Rectal smooth muscle tissue (tissue), 1 donor: ENCODE measurements around the gene HOXA5.

Experiments
- H3K27ac ChIP-seq: one replicate; pipeline ENCODE4 v1.7.0; 2013; ENCODE audit warnings: low read depth, low read length, inconsistent platforms
- H3K27me3 ChIP-seq: one replicate; pipeline ENCODE4 v1.7.0; 2013; ENCODE audit warnings: low read length; ENCODE audit not compliant: control insufficient read depth, insufficient read depth
- H3K36me3 ChIP-seq: one replicate; pipeline ENCODE4 v1.7.0; 2013; ENCODE audit warnings: low read length; ENCODE audit not compliant: control insufficient read depth, insufficient read depth
- H3K4me1 ChIP-seq: one replicate; pipeline ENCODE4 v1.7.0; 2013; ENCODE audit warnings: low read length; ENCODE audit not compliant: control insufficient read depth, insufficient read depth
- H3K4me3 ChIP-seq: one replicate; pipeline ENCODE4 v1.7.0; 2013; ENCODE audit warnings: low read length
- H3K9ac ChIP-seq: one replicate; pipeline ENCODE4 v1.7.0; 2013; ENCODE audit warnings: low read length

HOXA5 gene

DNA sequence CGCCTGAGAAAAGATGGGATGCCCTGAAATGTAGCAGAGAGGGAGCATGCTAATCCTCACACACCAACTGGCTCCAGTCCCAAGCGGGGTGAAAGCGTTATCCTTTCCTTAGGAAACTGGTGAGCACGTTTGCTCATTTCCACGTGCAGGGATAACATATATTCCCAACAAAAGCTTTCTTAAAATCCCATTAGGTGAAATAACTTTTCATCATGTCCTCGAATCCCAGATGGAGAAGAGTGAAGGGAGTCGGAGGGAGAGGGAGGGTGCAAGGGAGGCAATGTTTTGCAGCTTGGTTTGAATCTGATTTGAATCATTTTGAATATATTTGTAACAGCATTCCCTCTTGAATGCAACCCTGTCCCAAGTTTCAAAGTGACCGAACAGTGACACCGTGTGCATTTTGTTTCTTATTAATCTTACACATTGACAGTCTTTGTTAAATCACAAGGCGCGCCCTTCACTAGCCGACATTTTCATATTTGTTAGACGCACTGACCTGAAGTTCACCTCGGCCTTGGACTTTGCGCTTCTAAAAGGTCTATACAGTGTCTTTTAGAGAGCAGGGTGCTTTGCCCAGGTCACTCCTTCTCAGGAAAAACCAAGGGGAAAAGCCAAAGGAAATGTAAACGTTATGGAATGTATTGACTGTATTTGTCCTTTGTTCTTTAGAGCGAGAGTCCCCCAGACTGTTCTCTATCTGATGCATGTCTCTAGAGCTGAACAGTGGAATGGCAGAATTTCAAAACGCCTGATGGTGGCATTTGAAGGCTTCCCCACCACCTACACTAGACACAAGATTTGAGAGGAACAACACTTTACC lies 9.9 kb downstream of the HOXA5 start:
- H3K9ac ChIP-seq: no peak overlapping the region

DNA sequence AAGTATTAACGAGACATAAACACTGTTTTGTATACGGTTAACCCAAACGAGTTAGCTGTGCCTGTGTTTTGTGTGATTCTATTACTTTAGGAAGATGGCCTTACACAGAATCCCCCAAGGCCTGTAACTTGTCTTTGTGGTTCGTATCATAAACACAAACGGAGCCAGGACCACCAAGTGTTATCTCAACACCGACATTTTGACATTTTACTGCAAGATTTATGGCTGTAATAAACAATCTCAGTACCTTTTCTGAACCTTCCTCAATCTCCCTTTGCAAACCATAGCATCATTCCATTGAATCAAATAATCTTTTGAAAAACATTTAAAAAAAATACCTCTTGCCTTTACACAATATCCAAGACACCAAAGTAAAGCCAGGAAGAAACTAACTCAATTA lies 10.5 kb downstream of the HOXA5 start:
- peaks cover 56% of the 10 kb centered on the region for H3K4me1 ChIP-seq
- H3K27ac ChIP-seq: peak overlapping the region; percentile 54
- no peak overlapping the region for H3K9ac ChIP-seq
- no peaks in the 10 kb centered on the region for H3K27me3 ChIP-seq
- H3K36me3 ChIP-seq: no peaks in the 10 kb centered on the region
- no peak overlapping the region for H3K4me3 ChIP-seq

More for the DNA sequence above, 9.9 kb downstream of the HOXA5 start:
- peaks cover 51% of the 10 kb centered on the region for H3K4me1 ChIP-seq
- no peaks in the 10 kb centered on the region for H3K27me3 ChIP-seq
- no peak overlapping the region for H3K4me3 ChIP-seq
- no peaks in the 10 kb centered on the region for H3K36me3 ChIP-seq
- peak overlapping the region; percentile 54 for H3K27ac ChIP-seq

DNA sequence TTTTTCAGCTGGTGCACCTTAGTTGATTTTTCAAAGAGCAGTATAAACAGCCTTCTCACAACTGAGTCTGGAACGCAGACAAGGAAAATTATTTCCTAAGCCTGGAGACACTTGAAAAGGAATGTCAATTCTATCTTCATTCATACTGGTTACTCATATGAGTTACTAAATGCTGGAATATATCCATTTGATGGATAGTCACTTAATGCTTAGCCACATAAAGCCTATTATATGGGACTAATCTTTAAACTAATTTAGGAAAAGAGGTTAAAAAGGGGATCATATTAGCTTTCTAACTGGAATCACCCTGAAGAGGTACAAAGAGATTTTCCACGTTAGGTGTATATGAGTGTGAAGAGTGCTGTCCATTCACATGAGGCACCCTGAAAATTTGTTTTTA lies 11.3 kb downstream of the HOXA5 start:
- Histone ChIP-seq H3K27me3 (no peaks in the 10 kb centered on the region), H3K27ac (no peak overlapping the region), H3K36me3 (no peaks in the 10 kb centered on the region)

DNA sequence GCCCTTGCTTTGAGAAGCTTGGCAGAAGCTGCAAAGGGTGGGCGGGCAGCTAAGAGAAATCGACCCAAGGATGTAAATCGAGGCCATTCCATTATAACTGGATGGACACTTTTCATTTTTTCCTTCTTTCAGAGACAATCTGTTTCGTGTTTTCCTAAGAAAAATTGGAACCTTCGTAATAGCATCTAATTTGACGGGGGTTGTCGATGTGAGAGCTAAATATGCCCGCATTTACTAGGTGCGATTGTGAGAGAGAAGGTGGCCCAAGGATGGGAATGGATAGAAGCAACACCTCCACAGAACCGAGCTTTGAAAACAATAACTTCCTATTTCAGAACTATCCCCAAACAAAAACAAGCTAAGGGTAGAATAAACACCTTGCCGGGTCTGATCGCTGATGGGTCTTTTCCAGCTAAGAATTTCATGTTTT lies 12.1 kb downstream of the HOXA5 start:
- Histone ChIP-seq H3K9ac (peak overlapping the region; percentile 78), H3K27me3 (no peaks in the 10 kb centered on the region), H3K4me1 (peaks cover 59% of the 10 kb centered on the region), H3K36me3 (no peaks in the 10 kb centered on the region), H3K4me3 (peak overlapping the region; percentile 89), H3K27ac (peak overlapping the region; percentile 85)

More for the DNA sequence above, 11.3 kb downstream of the HOXA5 start:
- Histone ChIP-seq H3K4me3 (no peak overlapping the region), H3K9ac (no peak overlapping the region), H3K4me1 (peaks cover 60% of the 10 kb centered on the region)

DNA sequence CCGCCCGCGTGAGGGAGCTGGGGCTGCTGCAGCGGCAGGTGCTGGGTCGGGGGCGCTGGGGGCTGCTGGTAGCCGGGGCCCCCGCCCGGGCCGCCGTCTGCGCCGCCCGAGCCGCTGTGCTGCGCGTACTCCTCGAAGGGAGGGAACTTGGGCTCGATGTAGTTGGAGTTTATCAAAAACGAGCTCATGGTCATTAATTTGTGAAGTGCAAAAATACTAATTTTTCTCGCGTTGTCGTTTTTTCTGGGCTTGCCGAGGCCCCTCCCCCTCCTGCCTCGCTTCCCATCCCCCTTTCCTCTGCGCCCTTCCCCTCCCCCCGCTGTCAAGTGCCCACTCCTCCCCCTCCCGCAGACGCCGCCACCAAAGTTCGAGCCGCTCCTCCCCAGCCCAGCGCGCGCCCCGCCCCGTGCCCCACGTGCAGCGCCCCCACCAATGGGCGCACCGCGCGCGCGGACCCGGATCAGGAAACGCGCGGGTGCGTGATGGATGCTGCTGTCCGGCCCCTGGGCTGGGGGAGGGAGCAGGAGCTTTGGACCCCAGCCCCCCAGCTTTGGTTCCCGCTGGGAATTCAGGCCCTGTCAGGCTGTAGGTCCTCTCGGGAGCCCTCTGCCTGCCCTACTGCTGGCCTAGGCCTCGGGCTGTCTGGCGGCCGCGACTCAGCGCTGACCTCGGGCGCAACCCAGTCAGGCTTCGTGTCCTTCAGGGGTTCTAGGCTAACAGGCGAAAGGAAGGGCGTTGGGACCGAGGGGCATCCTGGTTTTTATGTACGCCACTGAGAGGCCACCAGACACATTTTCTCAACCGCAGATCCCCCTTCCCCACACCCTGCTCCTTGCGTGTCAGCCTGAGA lies 12.7 kb downstream of the HOXA5 start, which contains the start of gene HOXA4:
Gene HOXA4 (minus strand): TSS at position 218 of the 850 bp plus-strand sequence. CDS start 24 bp downstream, at position 194.
- Histone ChIP-seq H3K9ac (peak within 1 kb of the TSS; percentile 78), H3K36me3 (no peaks in the 10 kb centered on the region), H3K27ac (peak within 1 kb of the TSS; percentile 85), H3K4me3 (peak within 1 kb of the TSS; percentile 89), H3K4me1 (peaks cover 53% of the 10 kb centered on the region), H3K27me3 (no peaks in the 10 kb centered on the region)

DNA sequence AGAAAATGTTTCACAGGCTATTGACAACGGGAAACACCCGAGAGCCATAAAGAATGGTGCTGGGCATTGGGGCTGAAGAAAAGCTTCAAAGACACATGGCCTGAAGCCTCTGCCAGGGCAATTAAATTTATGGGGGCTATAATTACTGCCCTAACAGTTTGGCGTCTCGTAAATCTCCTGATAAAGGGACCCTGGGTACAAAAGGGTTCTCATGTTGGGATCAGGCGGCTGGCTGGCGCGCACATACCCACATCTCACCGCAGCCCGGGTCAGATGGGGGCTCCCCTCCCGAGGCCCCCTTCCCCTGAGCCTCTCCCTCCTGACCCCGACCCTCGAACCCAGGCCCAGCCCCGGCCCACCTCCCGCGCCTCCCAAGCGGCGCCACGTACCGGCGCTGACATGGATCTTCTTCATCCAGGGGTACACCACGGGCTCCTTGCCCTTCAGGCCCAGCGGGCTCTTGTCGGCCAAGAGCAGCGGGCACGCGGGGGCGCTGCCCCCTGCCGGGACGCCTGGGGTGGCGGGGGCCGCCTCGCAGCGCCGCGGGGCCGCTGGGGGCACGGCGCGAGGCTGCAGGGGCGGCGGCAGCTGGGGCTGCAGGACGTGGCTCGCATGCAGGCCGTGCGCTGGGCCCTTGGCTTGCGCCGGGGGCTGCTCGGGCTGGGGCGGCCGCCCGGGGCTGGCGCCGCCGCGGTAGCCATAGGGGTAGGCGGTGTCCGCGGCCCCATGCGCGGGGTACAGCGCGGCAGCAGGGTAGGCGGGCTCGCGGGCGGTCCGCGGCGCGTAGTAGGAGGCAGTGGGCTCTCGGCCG lies 13.5 kb downstream of the HOXA5 start:
- no peaks in the 10 kb centered on the region for H3K27me3 ChIP-seq
- peak overlapping the region; percentile 83 for H3K27ac ChIP-seq
- no peak overlapping the region for H3K9ac ChIP-seq
- H3K4me3 ChIP-seq: peak overlapping the region; percentile 75
- H3K4me1 ChIP-seq: peaks cover 53% of the 10 kb centered on the region
- H3K36me3 ChIP-seq: no peaks in the 10 kb centered on the region

DNA sequence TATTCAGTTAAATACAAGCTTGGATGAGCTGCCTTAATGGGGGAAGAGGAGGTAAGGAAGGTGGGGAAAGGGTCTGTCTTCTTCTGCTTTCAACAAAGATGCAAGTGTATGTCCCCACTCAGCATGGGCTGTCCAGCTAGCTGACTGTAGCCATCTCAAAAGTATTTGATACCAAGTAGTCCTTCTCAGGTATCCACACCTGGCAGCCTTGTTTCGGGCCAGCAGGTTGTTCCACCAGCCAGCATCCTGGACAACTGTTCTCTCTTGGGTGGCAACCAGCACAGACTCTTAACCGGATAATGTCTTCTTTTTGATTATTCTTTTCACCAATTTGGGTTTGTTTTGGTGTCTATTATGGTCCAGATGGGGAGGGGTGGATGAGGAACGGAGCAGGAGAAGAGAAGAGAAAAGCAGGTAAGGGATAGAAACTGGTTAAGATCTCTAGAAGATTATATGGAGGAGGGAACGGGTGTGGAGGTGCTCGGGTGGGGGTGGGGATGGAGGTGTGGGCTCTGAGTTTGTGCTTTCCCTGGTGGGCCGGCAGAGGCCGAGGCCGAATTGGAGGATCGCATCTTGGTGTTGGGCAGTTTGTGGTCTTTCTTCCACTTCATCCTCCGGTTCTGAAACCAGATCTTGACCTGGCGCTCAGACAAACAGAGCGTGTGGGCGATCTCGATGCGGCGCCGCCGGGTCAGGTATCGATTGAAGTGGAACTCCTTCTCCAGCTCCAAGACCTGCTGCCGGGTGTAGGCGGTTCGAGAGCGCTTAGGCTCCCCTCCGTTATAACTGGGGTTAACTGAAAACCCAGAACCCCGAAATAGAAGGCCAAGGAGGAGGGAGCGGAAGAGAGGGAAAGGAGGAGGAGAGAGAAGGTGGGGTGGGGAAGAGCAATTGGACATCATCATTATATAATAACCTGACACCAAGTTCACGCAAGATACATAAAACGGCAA lies 14.4 kb downstream of the HOXA5 start:
- peak overlapping the region; percentile 75 for H3K4me3 ChIP-seq
- H3K27me3 ChIP-seq: no peaks in the 10 kb centered on the region
- no peaks in the 10 kb centered on the region for H3K36me3 ChIP-seq
- no peak overlapping the region for H3K9ac ChIP-seq
- peaks cover 47% of the 10 kb centered on the region for H3K4me1 ChIP-seq
- peak overlapping the region; percentile 83 for H3K27ac ChIP-seq

DNA sequence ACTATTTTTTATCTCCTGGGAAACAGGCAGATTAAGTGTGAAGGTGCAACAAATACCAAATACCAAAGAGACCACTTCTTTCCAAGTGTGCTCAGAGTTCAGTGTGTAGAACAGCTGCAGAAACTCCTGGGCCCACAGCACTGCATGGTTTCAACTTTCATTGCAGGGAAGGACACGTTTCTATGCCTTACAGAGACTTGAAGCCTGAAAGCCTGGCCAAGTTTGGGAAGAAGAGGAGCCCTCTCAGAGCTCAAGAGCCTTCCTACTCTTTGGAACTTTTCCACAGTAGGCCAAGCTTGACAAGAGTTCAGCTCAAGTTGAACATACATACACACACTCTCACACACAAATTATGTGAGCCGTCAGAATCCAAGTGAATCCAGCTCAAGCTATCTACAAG lies 15.4 kb downstream of the HOXA5 start:
- H3K9ac ChIP-seq: no peak overlapping the region
- no peaks in the 10 kb centered on the region for H3K36me3 ChIP-seq
- H3K27ac ChIP-seq: peak overlapping the region; percentile 72
- H3K4me3 ChIP-seq: no peak overlapping the region
- no peaks in the 10 kb centered on the region for H3K27me3 ChIP-seq
- peaks cover 43% of the 10 kb centered on the region for H3K4me1 ChIP-seq

DNA sequence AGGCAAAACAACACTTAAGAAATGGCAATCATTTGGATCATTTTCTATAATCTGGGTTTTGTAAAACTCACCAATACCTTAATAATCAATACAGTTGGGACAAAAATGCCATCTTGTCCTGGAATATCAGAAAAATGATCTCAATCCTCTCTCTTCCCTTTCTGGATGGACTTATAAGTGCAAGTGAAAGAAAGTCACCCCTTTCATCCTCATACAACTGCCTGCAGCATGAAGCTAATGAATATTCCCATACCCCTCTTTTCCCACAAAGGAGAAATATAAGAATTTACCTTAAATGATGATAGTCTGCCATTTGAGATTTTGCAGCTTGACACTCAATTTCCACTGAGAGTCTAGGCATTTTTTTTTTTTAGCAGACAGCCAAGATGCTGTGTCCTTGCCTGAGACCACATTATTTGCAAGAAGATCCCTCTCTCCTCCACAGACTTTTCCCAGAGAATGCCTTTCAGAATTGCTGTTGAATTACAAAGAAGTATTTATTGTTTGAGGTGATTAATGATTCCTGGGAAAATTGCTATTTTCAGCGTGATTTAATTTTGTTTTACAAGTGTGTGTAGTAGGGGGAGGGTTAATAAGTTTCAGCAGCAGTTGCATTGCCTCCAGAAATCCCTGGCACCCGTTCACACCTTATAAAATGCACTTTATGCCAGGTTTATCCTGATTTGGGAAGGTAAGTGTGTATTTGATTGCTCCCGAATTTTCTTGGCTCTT lies 16.7 kb downstream of the HOXA5 start:
- Histone ChIP-seq H3K36me3 (peaks cover 2% of the 10 kb centered on the region), H3K27me3 (no peaks in the 10 kb centered on the region), H3K4me3 (no peak overlapping the region), H3K4me1 (peaks cover 37% of the 10 kb centered on the region), H3K27ac (no peak overlapping the region), H3K9ac (no peak overlapping the region)

DNA sequence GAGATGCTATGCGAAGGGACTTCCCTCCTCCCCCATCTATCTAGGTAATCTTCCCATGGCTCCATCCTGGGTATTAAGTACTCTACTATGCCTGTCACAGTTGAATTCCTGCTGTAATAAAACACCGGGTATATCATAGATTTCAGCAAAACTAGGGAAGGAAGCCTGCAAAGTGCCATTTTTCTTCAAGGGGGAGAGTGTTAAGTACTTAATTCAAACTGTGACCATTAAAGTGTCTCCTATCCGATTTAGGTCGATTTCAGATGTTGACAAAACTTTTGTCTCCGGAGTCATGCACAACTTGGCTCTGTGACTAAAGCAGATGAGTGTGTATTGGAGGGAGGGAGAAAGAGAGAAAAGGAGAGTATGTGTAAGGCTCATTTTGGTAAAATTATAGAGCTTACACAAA lies 17.5 kb downstream of the HOXA5 start:
- Histone ChIP-seq H3K27ac (no peak overlapping the region), H3K27me3 (no peaks in the 10 kb centered on the region), H3K4me1 (peaks cover 33% of the 10 kb centered on the region), H3K4me3 (no peak overlapping the region), H3K36me3 (peaks cover 2% of the 10 kb centered on the region), H3K9ac (no peak overlapping the region)
